ENCODE results near the gene PDGFA.
"Not testable (repeated sequence)": the region's sequence is repeated elsewhere in the genome, so short reads cannot be mapped to it uniquely, and the experiment has no call there.

Gene PDGFA

DNA sequence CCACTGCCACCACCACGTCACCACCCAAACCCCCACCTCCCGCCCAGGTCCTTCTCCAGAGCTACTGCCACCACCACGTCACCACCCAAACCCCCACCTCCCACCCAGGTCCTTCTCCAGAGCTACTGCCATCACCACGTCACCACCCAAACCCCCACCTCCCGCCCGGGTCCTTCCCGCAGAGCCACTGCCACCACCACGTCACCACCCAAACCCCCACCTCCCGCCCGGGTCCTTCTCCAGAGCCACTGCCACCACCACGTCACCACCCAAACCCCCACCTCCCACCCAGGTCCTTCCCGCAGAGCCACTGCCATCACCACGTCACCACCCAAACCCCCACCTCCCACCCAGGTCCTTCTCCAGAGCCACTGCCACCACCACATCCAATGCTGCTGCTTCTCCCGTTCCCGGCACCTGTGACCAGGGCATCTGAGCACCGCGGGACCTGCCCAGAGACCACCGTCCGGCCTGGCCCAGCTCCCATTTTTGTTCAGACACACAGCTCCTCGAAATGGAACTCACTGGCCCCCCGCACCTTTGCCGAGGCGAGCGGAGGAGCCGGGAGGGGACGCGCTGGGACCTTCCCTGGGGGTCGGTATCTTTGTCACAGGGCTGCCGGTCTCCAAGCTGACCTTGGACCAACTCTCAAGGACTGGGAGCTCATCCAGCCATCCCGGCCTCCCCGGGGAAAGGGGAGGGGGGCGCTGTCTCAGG, 32.7 kb upstream of the PDGFA start:
- DNase-seq (ENCODE audit: low read depth in 2 of 2): not testable (repeated sequence)

DNA sequence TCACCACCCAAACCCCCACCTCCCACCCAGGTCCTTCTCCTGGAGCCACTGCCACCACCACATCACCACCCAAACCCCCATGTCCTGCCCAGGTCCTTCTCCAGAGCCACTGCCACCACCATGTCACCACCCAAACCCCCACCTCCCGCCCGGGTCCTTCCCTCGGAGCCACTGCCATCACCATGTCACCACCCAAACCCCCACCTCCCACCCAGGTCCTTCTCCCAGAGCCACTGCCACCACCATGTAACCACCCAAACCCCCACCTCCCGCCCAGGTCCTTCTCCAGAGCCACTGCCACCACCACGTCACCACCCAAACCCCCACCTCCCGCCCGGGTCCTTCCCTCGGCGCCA, 31.9 kb upstream of the PDGFA start:
- DNase-seq (ENCODE audit: low read depth in 2 of 2): not testable (repeated sequence)

DNA sequence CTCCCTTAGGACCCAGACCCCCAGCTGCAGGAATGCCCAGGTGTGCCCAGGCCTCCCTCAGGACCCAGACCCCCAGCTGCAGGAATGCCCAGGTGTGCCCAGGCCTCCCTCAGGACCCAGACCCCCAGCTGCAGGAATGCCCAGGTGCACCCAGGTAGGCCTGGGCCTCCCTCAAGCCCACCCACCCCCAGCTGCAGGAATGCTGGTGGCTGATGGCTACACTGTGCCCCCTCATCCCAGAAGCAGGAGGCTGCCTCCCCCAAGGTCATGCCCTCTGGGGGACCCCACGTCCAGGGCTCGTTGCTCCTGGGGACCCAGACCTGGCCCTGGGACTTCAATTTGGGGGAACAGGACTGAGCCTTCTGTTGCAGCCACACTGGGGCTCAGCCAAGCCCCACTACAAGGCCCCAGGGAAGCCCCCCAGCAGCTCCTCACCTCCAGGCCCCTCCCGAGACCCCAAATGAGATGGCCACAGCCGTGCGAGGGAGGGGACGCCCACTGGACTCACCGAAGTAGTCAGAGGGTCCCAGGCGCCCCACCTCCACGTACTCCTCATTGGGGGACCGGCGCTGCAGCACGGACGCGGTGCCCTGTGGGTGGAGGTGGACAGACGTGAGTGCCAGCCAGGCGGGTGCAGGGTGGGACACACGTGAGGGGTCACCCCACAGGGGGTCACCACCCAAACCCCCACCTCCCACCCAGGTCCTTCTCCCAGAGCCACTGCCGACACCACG, 31.4 kb upstream of the PDGFA start:
- no peak for DNase-seq (ENCODE audit: low read depth in 2 of 2)

DNA sequence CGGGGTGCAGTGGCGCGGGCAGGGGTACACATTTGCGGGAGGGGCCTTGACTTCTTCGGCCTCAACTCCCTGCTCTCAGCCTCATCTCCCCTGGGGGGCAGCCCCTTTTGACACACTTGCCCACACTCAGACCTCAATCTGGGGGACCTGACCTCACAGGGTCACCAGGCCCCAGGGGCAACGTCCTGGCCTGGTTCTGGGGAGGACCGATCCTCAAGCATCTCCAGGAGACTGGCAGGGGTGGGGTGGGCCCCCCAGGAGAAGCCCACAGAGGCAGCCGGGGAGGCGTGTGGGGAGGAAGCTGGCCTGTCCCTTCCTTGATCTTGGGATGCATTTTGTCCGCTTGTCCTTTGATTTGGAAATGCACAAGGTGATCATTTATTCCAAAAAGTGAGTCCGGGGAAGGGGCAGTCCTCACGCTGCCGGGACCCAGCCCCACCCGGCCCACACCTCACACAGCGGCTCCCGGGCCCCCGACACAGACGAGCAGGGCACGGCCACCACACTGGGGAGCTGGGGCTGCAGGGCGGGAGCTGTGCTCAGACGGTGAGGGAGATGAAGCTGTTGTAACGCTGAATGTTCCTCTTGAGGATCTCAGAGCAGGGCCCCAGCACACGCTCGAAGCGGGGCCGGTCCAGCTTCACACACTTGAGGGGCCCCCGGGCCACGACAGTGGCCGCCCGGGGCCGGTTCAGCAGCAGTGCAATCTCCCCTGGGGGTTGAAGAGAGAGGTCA, 30.4 kb upstream of the PDGFA start:
- DNase-seq (ENCODE audit: low read depth in 2 of 2): no peak

DNA sequence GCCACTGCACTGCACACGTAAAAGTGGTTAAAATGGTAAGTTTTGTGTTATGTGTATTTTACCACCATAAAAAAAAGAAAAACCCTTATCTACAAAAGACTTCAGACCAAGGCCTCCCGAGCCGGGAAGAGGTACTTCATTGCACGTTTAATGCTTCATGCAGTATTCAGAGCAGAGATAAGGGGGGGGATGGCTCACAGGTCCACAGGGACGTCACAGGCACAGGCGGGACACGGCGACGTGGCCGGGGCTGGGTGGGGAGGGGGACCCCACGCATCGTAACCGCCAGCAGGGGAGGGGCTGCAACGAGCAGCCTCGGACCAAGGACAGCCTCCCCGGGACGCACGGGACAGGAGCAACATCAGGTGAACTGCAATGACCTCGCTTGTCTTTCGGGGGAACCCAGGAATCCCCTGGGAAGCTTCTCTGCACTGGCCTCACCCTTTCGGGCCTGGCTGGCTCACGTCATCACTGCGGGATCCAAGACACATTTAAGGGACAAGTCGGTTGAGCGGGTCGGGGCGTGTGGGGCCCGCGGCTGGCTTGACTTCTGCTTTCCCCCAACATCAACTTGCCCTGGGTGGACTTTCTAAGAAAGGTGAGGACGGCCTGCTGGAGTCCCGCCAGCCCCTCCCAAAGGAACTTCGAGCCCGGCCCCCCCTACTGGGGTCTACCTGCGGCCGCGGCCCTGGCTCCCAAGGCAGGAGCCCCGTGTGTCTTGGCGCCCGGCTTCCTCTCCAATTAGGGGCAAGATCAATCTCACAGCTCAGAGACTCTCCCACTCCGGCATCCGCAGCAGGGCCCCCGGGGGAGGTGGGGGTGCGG, 29.6 kb upstream of the PDGFA start:
- DNase-seq (ENCODE audit: low read depth in 2 of 2): no peak

DNA sequence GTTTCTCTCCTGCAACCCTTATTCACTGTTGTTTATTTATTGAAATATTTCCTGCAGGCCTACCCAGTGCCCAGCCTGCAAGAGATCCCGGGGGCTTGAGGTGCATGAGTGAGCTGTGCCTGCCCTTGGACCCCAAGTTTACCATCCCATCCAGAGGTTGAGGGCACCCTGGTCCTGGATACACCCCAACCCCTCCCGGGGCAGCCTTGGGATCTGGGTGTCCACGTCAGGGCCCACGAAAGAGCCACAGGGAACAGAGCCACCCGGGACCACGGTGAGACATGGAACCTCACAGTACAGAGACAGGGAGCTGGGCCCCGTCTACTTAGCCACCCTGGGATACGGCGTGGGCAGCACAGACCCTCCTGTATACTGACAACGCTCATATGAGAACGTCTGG, 28.8 kb upstream of the PDGFA start:
- no peak for DNase-seq (ENCODE audit: low read depth in 2 of 2)

DNA sequence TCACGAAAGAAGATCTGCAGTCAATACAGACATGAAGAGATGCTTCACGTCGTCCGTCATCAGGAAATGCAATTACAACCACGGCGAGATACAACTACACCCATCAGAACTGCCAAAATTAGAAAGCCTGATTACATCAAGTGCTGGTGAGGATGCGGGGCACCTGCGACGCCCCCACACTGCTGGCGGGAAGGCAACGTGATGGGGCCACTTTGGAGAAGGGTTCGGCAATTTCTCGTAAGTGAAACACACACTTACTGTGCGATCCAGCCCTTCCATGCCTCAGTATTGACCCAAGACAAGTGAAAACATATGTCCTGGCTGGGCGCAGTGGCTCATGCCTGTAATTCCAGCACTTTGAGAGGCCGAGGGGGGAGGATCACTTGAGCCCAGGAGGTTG, 25.8 kb upstream of the PDGFA start:
- DNase-seq (ENCODE audit: low read depth in 2 of 2): no peak

DNA sequence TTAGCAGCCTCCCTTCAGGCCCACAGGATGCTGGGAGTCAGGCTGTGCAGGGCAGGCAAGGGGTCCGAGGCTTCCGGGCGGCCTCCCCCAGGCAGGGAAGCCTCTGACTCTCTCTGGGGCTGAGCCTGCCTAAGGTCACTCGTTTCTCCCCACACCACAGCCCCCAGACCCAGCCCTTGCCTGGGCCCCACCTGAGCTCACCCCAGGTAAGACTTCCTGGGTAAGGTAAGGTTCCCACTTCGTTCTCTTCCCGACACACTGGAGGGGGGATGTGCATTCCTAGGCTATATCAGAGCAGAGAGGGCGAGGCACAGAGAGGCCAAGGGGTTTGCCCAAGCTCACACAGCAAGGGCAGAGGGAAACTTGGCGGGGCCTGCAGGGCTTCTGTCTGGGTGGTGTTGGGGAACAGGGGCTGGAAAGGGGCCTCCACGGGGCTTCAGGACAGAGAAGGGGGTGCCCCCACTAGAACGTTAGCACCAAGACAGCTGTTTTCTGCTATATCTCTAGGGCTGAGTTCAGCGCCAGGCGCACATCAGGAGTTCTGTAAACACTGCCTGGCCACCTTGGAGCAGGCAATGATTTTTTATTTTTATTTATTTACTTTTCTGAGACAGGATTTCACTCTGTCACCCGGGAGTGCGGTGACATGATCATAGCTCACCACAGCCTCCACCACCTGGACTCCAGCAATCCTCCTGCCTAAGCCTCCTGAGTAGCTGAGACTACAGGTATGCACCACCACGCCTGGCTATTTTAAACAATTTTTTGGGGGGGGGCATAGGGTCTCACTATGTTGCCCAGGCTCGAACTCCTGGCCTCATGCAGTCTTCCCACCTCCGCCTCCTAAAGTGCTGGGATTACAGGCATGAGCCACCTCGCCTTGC, 24.9 kb upstream of the PDGFA start:
- no peak for DNase-seq (ENCODE audit: low read depth in 2 of 2)

DNA sequence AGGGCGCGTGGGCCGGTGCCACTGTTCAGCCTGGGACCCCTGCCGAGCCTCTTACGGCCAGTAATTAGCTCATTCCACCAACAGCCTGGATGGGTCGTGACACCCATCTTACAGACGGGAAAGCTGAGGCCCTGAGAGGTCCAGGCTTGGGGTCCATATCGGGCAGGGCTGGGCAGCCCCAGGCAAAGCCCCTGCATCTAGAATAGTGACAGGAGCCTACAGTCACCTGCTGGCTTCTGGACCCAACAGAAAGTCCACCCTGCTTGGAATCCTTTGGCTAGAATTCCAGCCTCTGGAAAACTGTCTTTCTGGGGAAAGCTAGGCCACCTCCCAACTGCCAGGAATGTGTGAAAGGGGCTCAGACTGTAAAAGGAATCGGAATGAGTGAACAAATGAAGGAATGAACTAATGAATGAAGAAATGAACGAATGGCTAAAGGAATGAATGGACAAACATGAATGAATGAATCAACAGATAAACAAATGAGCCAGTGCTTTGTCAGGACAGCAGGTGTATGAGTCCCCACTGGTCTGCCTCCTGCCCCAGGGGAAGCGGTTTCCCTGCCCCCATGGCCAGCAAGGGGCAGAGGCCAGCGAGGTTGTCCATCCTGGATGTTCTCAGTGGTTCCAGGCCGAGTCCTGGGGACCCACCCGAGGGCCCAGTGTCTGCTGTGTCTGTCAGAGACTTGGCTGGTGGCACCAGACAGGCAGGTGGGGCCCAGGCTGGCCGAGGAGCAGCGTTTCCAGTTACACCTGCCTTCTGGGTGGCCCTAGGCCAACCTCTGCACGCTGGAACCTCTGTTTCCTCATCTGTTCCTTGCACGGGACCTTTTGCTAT, 24.1 kb upstream of the PDGFA start:
- no peak for DNase-seq (ENCODE audit: low read depth in 2 of 2)

DNA sequence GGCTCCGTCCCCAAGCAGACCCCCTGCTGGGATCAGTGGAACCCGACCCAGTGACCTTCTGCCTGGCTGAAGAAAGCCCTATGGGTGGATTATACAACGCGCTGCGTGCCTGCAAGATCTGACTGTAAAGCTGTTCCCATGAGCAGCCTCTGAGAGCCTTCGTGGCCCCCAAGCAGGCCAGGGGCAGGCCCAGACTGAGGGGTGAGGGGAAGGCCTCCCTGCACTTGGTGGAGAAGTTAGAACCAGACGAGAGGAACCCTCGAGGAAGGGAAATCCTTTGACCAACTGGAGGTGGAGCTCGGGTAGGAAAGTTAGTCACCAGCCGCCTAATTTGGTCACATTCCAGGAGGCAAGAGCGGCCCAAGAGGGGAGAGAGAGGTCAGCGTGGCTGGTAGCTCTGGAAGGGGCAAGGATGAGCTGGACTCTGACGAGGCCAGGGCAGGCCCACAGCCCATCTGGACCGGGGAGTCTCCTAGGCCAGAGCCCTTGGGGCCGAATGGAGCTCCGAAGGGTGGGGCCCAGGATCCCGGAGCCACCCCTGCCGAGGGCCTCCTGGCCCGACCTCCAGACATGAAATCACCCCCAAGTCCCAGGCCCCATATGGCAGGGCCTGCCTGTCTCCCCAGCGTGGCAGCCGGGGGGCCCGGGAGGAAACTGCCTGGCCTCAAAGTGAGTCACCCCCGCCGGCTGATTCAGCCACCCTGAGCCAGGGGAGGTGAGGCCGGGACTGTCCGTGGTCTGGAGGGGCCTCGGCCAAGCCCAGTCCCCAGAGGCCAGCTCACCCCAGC, 23.3 kb upstream of the PDGFA start:
- no peak for DNase-seq (ENCODE audit: low read depth in 2 of 2)

DNA sequence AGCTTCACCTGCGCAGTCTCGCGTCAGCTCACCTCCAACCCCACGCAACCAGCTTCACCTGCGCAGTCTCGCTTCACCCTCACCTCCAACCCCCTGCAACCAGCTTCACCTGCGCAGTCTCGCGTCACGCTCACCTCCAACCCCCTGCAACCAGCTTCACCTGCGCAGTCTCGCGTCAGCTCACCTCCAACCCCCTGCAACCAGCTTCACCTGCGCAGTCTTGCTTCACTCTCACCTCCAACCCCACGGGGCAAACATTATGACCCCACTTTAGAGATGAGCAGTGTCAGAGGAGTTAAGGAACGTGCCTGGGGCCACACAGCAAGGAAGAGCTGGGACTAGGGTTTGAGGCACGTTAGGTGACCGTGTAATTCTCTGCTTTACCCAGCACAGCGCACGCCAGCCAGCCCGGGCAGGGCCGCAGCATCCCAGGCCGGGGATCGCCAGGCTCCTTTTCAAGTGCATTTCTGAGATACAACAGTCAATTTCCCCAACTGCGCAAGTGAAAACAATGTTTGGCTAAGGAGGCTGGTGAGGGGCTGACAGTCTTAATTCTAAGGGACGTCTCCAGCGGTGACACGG, 22.6 kb upstream of the PDGFA start:
- DNase-seq (ENCODE audit: low read depth in 2 of 2): no peak

DNA sequence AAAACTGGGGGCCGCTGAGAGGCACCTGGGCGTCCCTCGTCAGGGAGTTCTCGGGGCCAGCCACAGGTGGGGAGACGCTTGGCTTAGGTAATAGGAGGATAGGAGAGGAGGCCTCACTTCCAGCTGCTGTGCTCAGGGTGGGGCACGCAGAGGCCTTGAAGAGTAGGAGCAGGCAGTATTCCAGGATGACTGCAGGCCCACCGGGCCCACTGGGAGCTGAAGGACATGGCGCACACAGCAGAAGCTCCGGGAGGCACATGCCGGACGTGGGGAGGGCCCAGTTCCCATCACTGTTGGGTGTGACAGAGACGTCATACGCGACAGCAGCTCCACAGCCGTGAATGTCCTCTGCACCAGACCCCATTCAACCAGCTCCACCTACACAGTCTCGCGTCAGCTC, 22.0 kb upstream of the PDGFA start:
- no peak for DNase-seq (ENCODE audit: low read depth in 2 of 2)

DNA sequence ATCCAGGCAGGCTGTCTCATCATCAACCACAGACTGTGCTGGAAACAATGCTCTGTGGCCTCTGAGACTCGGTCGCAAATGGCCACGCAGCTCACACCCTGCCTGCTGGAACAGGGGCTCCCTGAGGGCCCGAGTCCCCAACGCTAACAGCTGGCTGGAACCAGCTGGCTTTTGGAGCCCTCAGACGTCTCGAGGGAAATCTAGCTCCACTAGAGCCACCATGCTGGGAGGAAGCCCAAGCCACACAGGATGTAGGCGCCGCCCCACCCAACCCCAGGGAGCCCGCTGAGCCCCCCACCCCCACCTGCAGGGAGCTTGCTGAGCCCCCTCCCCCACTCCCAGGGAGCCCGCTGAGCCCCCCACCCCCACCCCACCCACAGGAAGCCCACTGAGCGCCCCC, 21.4 kb upstream of the PDGFA start:
- DNase-seq (ENCODE audit: low read depth in 2 of 2): no peak

DNA sequence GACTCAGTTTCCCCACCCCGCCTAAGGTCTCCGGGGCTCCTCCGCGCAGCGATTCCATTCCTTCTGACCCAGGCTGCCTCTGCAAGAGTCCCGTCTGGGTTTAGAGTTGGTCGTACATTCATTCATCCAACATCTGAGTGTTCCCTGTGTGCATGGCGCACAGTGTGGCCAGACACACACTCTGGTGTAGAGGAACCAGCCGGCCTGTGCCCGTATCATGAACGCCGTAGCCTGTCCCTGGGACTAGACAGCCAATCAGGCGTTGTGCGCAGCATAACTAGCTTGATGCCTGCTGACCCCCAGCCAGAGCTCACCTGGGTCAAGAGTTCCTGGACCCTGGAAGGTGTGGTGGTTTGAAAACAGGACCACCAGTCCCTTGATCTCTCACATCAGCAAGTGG, 20.9 kb upstream of the PDGFA start:
- no peak for DNase-seq (ENCODE audit: low read depth in 2 of 2)

DNA sequence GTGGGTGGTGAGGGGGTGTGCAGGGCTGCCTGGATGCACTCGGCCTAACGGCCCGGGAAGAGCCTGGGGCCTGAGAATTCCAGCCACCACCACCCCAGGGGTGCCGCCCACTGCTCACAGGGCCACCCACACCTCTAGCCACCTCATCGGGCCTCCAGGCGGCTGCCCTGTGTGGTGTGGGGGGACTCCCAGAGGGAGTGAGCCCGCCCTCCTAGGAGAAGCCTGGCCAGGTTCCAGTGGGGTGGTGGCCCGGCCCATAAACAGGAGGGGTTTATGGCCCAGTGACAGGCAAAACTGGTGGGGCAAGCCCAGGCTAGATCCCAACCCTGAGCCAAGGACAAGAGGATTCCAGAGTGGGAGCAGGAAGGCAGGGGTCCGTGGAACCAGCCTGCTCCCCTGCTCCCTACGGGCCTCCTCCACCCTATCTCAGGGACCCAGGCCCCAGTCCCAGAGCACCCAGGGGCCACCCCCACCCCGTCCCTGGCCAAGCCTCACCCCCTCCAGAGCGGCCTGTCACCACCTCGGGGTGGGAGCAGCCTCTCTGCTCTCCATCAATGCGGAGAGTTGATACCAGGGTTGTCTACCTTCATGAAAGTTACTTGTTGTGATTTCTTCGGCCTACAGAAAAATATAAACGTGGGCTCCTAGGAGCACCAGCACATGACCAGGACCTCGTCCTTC, 20.2 kb upstream of the PDGFA start:
- DNase-seq (ENCODE audit: low read depth in 2 of 2): no peak

DNA sequence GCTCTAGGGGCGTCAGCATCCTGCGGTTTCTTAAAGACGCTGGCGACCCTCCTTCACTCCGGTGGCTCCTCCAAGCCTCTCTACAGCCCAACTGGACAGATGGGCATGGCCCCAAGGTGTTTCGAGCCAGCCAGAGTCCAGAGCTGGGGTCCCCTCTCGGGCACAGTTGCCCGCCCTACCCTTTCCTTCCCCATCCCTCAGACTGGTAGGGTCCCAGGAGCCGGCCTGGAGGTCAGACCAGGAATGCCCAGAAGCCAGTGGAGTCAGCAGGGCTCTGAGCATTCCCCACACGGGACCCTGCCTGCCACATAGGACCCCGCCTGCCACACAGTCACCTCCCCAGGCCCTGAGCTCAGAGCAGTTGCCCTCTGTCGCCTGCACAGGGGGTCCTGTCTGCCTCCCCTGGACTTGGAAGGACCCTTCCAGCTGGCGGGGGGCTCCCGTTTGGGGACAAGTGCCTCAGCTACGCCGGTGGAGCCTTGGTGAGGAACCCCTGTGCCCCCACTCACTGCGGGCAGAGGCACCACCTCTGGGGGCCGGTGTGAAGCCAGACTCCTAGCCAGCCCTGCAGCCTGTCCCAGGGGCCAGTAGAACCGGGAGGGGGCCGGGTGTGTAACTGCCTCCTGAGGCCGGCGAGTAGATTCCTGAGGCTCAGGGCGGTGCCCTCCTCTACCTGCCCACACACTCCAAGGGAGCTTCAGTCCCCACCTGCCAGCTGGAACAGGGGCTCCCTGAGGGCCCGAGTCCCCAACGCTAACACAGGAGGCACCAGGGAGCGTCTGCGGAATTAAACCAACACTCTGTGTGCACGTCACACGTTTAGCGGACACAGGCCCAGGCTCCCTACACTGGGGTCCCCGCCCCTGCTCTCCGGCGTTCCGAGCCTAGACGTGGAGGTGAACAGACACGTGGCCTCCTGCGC, 19.4 kb upstream of the PDGFA start:
- DNase-seq (ENCODE audit: low read depth in 2 of 2): no peak

DNA sequence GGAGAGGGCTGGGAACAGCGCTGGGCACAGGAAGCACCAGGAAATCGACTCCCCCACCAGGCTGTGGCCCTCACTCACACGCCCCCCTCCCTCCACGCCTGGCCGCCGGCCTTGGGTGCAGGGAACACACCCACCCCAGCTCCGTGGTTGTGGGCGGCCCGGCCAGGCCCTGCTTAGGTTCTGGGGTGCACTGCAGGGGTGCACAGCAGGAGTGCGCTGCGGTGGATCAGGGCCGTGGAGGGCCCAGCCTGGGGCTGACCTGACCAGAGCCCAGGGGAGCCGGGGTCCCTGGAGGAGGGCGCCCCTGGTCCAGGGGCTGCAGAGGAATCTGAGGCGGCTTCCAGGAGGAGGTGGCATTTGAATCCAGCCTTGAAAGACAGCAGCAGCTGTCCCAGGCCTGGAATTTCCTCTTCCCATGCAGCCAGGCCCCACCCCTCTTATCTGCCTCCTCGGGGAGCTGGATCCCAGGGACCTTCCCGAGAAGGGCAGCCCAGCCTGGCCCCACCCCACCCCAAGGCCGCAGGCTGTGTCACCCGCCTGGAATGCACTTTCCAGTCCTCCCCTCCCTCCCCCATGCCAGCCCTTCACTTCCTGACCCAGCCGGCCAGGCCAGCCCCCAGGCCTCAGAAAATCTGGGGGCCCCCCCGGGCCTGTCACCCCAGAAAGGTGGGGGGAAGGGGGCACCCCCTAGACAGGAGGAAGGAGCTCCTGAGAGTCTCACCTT, 18.4 kb upstream of the PDGFA start:
- DNase-seq (ENCODE audit: low read depth in 2 of 2): no peak
